ENCODE data around the gene MAP7D3.
"Not testable (repeated sequence)": the region's sequence is repeated elsewhere in the genome, so short reads cannot be mapped to it uniquely, and the experiment has no call there.

Gene MAP7D3

DNA sequence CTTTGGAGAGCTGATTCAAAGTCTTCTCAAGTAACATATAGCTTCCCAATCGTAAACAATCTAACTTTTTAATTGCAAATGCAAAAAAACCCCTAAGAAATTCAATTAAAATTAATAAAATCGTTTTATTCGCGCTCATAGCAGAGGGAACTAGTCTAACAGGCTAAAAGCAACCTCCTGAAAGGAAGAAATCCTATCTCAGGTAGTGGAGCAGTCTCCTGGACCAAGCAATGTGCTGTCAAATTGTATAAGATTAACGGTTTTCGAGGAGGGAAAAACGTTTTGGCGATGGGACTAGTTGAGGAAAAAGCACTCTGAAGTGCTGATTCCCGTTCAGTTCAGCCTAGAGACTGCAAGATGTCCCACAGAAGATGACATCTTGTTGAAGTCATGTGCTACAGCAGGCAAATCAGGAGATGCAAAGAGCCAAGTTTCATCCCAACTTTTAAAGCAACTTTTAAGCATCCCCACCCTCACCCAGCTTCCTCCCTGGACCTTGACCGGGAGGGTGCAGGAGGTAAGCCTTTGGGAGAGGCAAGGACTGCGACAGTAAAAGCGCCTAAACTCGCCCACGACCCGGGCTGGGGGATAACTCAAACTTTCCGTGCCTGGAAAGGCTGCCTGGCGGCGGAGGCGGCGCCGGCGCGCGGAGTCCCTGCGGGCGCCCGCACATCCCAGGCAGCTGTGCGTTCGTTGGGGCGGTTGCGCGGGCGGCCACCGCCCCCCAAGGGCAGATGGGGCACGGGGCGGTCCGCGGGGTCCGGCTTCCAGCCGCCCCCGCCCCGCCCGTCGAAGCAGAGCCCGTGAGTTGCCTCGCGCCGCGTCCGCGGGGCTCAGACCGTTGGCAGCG lies 784 bp downstream of the MAP7D3 start:
- peak; percentile 9 to 25 for DNase-seq (ENCODE audit: low read depth in 2 of 2, low spot score in 1 of 2)

DNA sequence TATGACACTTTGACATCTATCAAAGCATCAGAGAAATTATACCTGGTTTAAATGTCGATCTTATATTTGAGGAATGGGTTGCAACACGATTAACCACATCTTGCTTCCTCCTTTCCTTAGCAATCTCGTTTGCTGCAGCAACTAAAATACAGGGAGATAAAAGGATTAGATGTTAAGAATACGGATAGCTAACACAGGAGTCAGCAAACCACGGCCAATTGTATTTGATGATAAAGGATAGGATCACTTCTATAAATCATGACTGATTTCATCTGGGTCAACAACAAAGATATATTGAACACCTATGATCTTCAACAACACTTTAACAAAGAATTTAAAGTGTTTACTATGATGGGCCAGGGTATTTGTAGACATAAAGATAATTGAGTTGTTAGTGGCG lies 5.0 kb downstream of the MAP7D3 start:
- DNase-seq (ENCODE audit: low read depth in 2 of 2, low spot score in 1 of 2), result no peak

DNA sequence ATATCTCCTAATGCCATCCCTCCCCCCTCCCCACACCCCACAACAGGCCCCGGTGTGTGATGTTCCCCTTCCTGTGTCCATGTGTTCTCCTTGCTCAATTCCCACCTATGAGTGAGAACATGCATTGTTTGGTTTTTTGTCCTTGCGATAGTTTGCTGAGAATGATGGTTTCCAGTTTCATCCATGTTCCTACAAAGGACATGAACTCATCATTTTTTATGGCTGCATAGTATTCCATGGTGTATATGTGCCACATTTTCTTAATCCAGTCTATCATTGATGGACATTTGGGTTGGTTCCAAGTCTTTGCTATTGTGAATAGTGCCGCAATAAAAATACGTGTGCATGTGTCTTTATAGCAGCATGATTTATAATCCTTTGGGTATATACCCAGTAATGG lies 13.4 kb downstream of the MAP7D3 start:
- not testable (repeated sequence) for DNase-seq (ENCODE audit: low read depth in 2 of 2, low spot score in 1 of 2)

DNA sequence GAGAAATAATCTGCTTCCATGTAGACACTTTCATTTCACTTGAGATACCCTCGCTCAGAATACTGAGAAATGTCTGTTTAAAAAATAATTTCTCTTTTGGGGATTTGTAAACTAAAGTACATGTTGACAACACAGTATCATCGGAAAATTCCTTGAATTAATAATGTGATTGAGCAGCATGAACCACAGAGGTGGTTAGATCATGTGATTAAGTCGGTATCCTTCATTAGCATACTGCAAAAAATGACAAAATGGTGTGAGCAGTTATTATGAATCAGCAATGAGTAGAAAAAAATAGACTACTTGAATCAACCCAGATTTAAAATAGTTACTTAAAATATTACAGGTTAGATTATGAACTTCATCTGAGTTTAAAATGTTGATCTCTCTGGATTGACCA lies 14.1 kb downstream of the MAP7D3 start:
- no peak for DNase-seq (ENCODE audit: low read depth in 2 of 2, low spot score in 1 of 2)

DNA sequence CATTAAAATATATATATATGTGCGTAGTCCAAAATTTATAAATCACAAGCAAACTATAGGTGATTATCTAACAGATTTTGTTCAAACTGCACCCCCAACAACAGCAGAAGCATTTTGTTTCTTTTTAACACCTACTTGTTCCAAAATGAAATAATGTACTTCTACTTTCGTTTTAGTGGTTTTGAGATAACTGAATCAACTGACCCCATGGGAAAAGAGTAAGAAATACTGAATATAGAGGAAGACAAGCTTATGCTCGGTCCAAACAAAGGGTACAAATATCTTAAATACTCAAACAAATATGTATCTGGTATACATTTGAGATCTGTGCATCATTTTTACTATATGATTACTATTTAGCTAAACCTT lies 22.4 kb downstream of the MAP7D3 start:
- no peak for DNase-seq (ENCODE audit: low read depth in 2 of 2, low spot score in 1 of 2)

DNA sequence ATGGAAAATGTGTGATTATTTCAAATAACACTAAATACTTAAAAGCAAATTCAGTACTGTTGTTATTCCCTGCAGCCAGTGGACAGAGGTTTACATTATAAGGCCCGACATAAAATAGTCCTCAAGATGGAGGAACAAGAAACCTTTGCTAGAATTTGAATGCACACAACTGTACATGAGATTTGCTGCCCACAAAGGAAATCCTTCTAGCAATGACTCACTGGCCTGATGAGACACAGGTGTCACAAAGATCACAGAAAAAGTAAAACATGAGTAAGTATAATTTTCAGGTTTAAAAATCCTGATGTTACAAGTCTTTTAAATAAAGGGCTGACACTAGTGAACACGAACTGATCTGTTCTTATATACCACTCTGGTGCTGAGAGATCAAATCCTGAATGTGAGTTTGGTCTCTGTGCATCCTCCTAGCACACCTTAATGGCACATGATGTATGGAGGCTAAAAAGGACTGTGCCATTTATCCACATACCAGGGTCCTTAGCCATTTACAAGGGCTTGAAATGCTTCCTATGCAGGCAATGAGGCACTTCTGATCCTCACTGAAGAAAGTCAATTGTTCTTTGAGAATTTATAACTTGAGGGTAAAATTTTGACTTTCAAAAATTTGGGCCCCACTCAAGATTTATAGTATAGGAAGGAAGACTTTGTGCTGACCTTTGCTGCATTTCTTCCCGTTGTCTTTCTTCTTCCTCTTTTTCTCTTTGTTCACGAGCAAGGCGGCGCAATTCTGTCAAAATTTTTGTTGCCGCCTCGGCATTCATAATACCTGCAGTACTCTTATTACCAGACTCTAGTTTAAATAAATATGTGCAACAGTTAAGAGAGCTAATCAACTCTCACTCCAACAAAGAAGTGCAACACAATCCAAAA lies 23.0 kb downstream of the MAP7D3 start:
- no peak for DNase-seq (ENCODE audit: low read depth in 2 of 2, low spot score in 1 of 2)

DNA sequence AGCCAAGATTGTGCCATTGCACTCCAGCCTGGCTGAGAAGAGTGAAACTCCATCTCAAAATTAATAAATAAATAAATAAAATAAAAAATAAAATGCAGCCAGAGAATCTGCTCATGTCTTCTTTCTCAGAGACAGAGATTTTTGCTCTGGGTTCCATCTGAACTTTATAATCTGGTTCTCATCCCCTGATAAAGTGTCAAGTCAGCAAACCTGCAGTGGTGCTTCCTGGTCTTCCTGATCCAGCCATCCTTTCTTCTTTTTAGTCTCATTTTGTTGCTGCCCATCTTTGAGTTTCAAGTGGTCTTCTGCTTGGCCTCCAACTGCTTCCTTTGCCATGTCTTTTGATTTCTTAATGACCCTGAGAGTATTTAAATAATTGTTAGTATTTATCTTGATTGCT lies 24.1 kb downstream of the MAP7D3 start:
- no peak for DNase-seq (ENCODE audit: low read depth in 2 of 2, low spot score in 1 of 2)

DNA sequence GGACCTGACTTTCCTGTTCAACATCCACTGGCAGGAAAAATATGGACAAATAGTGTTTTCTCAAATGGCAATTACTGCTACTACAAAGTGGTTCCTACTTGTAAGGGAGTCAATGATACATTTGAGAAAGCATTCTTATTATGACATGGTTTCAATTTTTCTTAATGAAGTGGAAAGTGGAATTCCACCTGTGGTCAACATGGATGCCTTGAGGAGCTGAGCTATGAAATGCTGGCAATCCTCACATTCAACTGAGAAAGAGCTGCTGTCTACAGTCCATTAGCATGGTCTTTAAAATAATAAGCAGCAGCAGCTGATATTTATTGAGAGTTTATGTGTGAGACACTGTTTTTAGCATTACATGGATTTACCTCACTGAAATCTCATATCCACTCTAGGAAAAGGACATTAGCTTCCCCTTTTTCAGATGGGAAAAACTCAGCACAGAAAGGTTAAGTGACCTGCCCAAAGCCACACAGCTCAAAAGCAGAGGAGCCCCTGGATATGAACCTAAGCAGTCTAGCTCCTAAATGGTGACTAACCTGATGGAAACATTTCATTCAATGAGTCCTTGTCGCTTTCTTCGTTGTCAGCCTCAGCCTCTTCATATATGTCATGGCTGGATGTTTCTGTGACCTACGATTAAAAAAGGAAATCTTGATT lies 29.2 kb downstream of the MAP7D3 start:
- no peak for DNase-seq (ENCODE audit: low read depth in 2 of 2, low spot score in 1 of 2)

DNA sequence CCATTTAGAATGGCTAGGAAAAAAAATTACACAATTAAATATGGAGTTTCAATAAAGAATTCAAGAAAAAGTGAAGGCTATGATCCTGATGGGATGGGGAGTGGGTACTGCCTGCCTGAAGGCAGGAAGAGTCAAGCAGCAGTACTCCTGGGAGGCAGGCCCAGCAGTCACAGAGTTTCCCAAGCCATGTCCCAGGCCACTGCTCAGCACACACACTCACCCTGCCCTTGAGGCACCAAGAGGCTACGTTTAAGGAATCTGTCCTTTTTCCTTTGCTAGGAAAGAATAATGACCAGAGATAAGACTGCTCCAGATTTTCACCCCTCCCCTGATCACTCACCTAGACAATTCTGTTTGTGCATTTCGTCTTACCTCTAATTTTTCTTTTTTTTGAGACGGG lies 30.2 kb downstream of the MAP7D3 start:
- DNase-seq (ENCODE audit: low read depth in 2 of 2, low spot score in 1 of 2), result no peak

DNA sequence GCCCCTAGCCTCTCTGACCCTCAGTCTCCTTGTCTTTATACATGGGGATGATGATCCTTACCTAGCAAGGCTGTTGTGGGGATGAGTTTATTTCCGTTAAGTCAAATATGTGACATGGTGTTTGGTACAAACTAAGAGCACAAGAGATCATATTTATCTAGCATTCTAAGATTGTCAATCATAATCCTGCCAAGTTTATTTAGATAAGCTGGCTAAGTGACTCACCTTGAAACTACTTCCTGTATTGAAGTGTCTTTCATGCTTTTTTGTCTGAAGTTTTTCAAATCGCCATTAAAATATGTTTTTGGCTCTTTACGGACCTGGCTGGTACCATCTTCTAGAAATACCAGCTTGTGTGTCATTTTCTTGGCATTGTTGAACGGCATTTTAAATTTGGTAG lies 30.7 kb downstream of the MAP7D3 start:
- DNase-seq (ENCODE audit: low read depth in 2 of 2, low spot score in 1 of 2), result no peak

DNA sequence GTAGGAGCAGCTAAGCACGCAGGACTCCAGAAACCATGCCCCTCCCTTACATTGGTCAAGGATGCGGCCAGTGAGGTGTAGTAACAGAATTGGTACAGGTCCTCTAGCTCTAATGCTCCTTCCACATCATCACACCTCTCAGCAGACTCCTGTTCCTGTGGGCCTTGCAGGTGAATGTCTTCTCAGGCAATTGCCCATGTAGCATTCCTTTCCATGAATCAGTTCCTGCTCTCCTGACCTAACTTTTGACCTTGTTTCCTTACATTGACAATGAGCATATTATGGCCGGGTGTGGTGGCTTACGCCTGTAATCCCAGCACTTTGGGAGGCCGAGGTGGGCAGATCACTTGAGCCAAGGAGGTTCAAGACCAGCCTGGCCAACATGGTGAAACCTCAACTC lies 31.3 kb downstream of the MAP7D3 start:
- DNase-seq (ENCODE audit: low read depth in 2 of 2, low spot score in 1 of 2), result no peak

DNA sequence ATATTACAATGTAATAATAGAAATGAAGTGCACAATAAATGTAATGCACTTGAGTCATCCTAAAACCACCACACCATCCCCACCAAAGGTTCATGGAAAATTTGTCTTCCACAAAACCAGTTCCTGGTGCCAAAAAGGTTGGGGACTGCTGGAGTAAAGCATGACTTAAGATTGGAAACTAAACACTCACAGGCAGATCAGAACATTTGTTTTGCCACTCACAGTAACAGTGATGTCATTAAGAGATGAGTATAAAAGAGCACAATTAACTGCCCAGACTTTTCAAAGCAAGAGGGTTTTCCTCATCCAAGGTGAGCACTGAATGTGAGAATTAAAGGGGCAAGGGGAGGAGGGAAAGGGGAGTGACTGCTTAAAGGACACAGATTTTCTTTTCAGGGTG lies 35.6 kb downstream of the MAP7D3 start:
- no peak for DNase-seq (ENCODE audit: low read depth in 2 of 2, low spot score in 1 of 2)

DNA sequence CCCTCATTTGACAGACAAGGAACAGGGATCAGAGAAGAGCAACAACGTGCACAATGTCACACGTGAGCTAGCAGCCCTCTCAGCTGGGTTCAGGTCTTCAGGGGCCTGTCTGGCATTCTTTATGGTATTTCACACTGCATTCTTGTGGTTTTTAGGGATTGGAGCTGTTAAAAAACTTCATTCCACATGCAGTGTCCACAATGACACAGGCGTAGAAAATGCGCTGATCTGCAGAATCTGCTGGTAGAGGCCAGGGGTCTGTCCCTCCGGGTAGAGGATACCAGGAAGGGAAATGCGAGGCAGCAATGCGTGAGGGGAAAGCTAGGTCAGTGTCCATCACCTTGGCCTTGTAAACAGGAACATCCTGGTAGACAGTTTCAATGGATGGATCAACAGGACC lies 36.6 kb downstream of the MAP7D3 start:
- no peak for DNase-seq (ENCODE audit: low read depth in 2 of 2, low spot score in 1 of 2)

DNA sequence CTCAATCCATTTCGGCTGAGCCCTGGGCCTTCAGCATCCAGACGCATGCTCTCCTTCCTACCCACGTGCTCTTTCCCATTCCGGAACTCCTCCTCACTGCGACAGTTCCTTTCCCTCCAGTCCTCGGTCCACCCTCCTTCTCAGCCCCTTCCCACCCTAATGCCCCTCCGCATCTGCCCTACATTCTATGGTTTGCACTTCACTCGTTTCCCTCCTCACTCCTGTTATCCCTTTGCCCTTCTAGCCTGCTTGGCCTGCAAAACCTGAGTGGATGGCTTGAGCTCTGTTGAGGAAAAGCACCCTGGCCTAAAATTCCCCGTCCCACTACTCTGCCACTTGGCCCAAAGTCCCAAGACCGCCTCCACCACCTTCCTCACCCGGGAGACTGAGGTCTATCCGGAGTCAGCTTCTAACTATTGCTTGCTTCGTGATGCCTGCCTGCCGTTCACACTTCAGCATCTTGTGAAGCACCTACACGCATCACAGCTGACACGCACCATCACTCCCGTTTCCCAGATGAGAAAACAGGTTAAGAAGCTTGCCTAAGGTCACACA lies 38.6 kb downstream of the MAP7D3 start:
- no peak for DNase-seq (ENCODE audit: low read depth in 2 of 2, low spot score in 1 of 2)

GRCh38 chrX:136211766-136212556 lies 39.2 kb downstream of the MAP7D3 start:
- no peak for DNase-seq (ENCODE audit: low read depth in 2 of 2, low spot score in 1 of 2)

DNA sequence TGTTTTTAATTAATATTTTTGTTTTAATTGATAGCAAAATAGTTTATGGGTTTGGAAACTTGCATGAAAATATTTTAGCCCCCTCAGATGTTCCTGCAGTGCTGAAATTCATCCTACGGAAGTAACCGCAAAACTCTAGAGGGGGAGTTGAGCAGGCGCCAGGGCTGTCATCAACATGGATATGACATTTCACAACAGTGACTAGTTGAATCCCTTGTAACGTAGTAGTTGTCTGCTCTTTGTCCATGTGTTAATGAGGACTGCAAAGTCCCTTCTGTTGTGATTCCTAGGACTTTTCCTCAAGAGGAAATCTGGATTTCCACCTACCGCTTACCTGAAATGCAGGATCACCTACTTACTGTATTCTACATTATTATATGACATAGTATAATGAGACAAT lies 40.4 kb downstream of the MAP7D3 start:
- no peak for DNase-seq (ENCODE audit: low read depth in 2 of 2, low spot score in 1 of 2)

DNA sequence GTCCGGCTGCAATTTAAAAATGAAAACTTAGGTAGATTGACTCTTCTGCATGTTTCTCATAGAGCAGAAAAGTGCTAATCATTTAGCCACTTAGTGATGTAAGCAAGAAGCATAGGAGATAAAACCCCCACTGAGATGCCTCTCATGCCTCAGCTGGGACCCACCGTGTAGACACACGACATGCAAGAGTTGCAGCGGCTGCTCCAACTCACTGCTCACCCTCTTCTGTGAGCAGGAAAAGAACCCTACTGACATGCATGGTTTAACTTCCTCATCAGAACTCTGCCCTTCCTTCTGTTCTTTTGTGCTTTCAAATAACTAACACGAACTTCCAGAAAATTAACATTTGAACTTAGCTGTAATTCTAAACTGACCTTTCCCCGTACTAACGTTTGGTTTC lies 41.0 kb downstream of the MAP7D3 start:
- DNase-seq (ENCODE audit: low read depth in 2 of 2, low spot score in 1 of 2), result no peak

GRCh38 chrX:136209751-136210150 lies 41.4 kb downstream of the MAP7D3 start:
- DNase-seq (ENCODE audit: low read depth in 2 of 2, low spot score in 1 of 2), result no peak

DNA sequence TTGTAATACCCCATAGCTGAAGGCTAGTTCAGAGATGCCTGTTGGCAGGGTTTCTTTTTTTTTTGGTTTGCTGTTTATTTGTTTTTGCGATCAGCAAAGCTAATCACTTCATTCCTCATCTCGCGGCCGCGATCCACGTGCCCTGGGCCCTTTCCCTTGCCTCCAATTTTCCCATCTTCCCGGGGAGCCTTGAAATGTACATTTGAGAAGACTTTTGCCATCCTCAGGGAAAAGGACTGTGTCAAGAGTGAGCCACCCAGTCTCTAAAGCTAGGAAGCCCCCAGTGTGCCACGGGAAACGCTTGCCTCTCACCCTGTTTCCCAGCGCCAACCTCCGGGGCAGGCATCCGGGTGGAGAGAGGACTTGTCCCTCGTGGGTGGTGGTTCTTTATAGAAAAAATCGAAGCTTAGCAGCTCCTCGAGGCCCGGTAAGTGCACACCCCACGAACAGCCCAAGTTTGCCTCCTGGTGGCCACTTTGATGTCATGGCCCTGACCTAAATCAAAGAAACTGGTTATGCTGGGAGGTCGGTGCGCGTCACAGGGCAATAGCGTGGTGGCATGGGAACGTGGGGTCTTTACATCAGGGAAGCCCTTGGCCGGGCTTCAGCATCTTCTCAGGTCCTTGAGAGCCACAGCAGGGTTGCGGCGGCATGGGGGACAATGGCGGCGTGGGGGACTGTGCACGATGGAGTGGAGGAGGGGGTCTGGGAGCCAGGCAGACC lies 42.0 kb downstream of the MAP7D3 start:
- no peak for DNase-seq (ENCODE audit: low read depth in 2 of 2, low spot score in 1 of 2)

- no peak for DNase-seq (ENCODE audit: low read depth in 2 of 2, low spot score in 1 of 2)
These were observed 43.7 kb downstream of the MAP7D3 start for GRCh38 chrX:136207546-136207945.
